NB4 (cell line): ENCODE data around the gene AKAP10.
"Not testable (repeated sequence)": the region's sequence is repeated elsewhere in the genome, so short reads cannot be mapped to it uniquely, and the experiment has no call there.

Experiments used
- CTCF ChIP-seq: IDR thresholded peaks from one replicate; pipeline ENCODE4 v1.5.1; 2012; ENCODE audit warnings: low read depth, low read length
- MAX ChIP-seq: IDR thresholded peaks from 2 replicates; pipeline ENCODE4 v1.6.1; 2011; ENCODE audit warnings: low read depth, low read length
- MYC ChIP-seq: IDR thresholded peaks from 2 replicates; pipeline ENCODE4 v1.6.1; 2011; ENCODE audit warnings: low read depth, low read length
- POLR2A ChIP-seq: IDR thresholded peaks from 2 replicates; pipeline ENCODE4 v1.6.1; 2011; ENCODE audit warnings: mild to moderate bottlenecking; ENCODE audit not compliant: insufficient read length; ENCODE audit errors: extremely low read depth

- not testable (repeated sequence) for TF ChIP-seq MYC, CTCF, MAX, POLR2A
Observed at GRCh38 chr17:19951411-19951810, 26.2 kb downstream of the AKAP10 start.
